Small intestine (tissue), 7 donors: Measurements from ENCODE around the gene UBA7. TPM values are rescaled to one million over a fixed set of nuclear protein-coding genes. Genes with fewer than 3 reads are reported as not detected.

Experiments used
- DNase-seq, 2 donors: peaks; one replicate each; pipeline versions ENCODE4 v3.0.0 to v3.0.0-alpha.2; 2013
- FAIRE-seq: peaks from 2 replicates; lab custom pipeline; 2012; peaks lifted over from hg19 to GRCh38; lab: Jason Lieb, UNC
- H3K27ac ChIP-seq, 3 donors: one replicate each; pipeline ENCODE4 v1.5.1; 2013; ENCODE audit warnings: low read length in 2 of 3, mild to moderate bottlenecking in 2 of 3, control low read depth in 1 of 3, inconsistent platforms in 1 of 3, low read depth in 1 of 3, moderate library complexity in 1 of 3
- H3K27me3 ChIP-seq, 3 donors: one replicate each; pipeline ENCODE4 v1.6.1; 2013; ENCODE audit warnings: low read length in 3 of 3, inconsistent platforms in 1 of 3; ENCODE audit not compliant: control insufficient read depth in 3 of 3, insufficient read depth in 3 of 3
- H3K36me3 ChIP-seq, 3 donors: one replicate each; pipeline ENCODE4 v1.6.1; 2013; ENCODE audit warnings: low read length in 3 of 3, inconsistent platforms in 1 of 3, low read depth in 1 of 3, mild to moderate bottlenecking in 1 of 3, moderate library complexity in 1 of 3; ENCODE audit not compliant: control insufficient read depth in 3 of 3, insufficient read depth in 2 of 3
- H3K4me1 ChIP-seq, 3 donors: one replicate each; pipeline ENCODE4 v1.6.1; 2013; ENCODE audit warnings: low read length in 2 of 3, inconsistent platforms in 1 of 3, low read depth in 1 of 3, mild to moderate bottlenecking in 1 of 3, moderate library complexity in 1 of 3; ENCODE audit not compliant: control insufficient read depth in 3 of 3, insufficient read depth in 2 of 3
- H3K4me3 ChIP-seq, 3 donors: one replicate each; pipeline ENCODE4 v1.5.1; 2013; ENCODE audit warnings: low read length in 3 of 3, control low read depth in 1 of 3, inconsistent platforms in 1 of 3, low read depth in 1 of 3, mild to moderate bottlenecking in 1 of 3, moderate library complexity in 1 of 3
- H3K9me3 ChIP-seq, 2 donors: one replicate each; pipeline ENCODE4 v1.6.1; 2013; ENCODE audit warnings: low read depth in 1 of 2, low read length in 1 of 2; ENCODE audit not compliant: control insufficient read depth in 2 of 2, insufficient read depth in 1 of 2
- WGBS, 3 donors: extraction: QIAGEN DNeasy Blood & Tissue Kit; methylation state at CpG; one replicate each; pipeline ENCODE4 v1.1.7; 2013; 5-methylcytosine and 5-hydroxymethylcytosine counted together
- polyA plus RNA-seq, 4 donors: library from polyadenylated mRNA; stranded (reverse) in 3 of 4; unstranded in 1 of 4; fragments of 200-250 nt in 3 of 4; fragments of 120-200 nt in 1 of 4; gene quantifications; one replicate each; pipeline versions ENCODE4 v1.2.1 to v1.2.3, GENCODE V29; 2013
- donor health status: healthy with polysubstance abuse.
- donor health status: control.
- donor health status: control.
- donor health status: Bipolar disorder and iron deficiency.
- donor health status: healthy.

Gene UBA7
- polyA plus RNA-seq, 4 donors, result 27.7 to 160 (median 69.3) TPM

DNA sequence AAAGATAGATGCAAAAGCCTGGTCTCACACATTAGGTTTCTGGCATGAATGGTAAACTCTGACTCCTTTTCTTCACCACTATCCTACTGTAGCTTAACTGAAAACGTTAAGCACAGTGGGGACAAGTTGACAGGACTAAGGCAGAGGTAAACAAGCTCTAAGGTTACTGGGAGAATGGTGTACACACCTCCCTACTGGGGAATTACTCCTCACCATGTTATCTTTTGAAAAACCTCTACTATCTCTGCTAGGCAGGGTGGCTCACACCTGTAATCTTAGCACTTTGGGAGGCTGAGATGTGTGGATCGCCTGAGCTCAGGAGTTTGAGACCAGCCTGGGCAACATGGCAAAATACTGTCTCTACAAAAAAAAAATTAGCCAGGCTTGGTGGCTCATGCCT, 56.6 kb downstream of the UBA7 start:
- 73 to 81% (median 78%) methylated on average over 2 of the region's 2 CpGs for WGBS, 3 donors
- H3K9me3 ChIP-seq, result no peaks in the 10 kb centered on the region
- H3K36me3 ChIP-seq, result peaks cover 0 to 10% (median 3%) of the 10 kb centered on the region in 3 donors
- FAIRE-seq (no peak), DNase-seq (no peak)
- H3K4me3 ChIP-seq, result no peak overlapping the region
- no peak overlapping the region for H3K27ac ChIP-seq
- peaks cover 0 to 2% (median 0%) of the 10 kb centered on the region in 3 donors for H3K4me1 ChIP-seq
- H3K27me3 ChIP-seq, result no peaks in the 10 kb centered on the region

DNA sequence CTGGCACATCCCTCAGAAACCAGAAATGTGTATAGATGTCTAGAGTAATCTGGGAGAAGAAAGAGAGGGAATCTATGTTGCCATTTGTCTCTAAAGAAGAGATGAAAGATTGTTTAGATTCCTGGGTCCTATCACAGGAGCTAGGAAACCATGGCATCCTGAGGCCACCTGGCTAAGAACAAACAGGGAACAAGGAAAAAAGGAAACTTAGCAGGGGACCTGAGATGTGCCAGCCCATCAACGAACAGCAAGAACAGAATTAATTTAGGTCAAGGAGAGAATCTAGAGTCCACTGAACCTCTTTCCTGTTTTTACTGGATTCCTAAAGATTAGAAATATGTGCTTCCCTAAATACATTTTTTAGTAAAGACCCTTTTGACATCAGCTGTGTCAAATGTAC, 57.7 kb downstream of the UBA7 start:
- H3K4me3 ChIP-seq, result no peak overlapping the region
- FAIRE-seq, result no peak
- H3K9me3 ChIP-seq, result no peaks in the 10 kb centered on the region
- H3K27me3 ChIP-seq, result no peaks in the 10 kb centered on the region
- H3K27ac ChIP-seq, result no peak overlapping the region
- peaks cover 0 to 2% (median 0%) of the 10 kb centered on the region in 3 donors for H3K4me1 ChIP-seq
- WGBS, 3 donors, result 79 to 86% (median 80%) methylated on average over 1 of the region's 1 CpG
- peaks cover 0 to 9% (median 3%) of the 10 kb centered on the region in 3 donors for H3K36me3 ChIP-seq
- no peak for DNase-seq

Other genes starting within 250 kb of the UBA7 start
- 10 to 100 TPM; 66.2 to 87.8 (median 81.9) TPM for gene APEH, start 139.6 kb downstream of the UBA7 start, polyA plus RNA-seq
- 100 to 1,000 TPM; 157 to 488 (median 335) TPM for gene MST1, start 124.5 kb downstream of the UBA7 start, polyA plus RNA-seq
- gene RNF123, start 124.4 kb downstream of the UBA7 start, polyA plus RNA-seq, result 10 to 100 TPM; 31.7 to 59.9 (median 38.0) TPM
- gene AMIGO3, start 94.3 kb downstream of the UBA7 start, polyA plus RNA-seq, result 1 to 10 TPM in 1 of 4 donors, under 1 TPM in 2, not detected in 1; 0.81 to 1.1 (median 0.84) TPM
- 10 to 100 TPM; 18.1 to 47.1 (median 21.2) TPM for gene GMPPB, start 90.0 kb downstream of the UBA7 start, polyA plus RNA-seq
- 10 to 100 TPM; 14.8 to 27.1 (median 18.2) TPM for gene IP6K1, start 27.4 kb downstream of the UBA7 start, polyA plus RNA-seq
- gene CDHR4, start 14.1 kb downstream of the UBA7 start, polyA plus RNA-seq, result under 1 TPM in 1 of 4 donors, not detected in 3; 0.15 TPM
- 1 to 10 TPM in 3 of 4 donors, under 1 TPM in 1; 0.67 to 2.9 (median 2.4) TPM for gene INKA1, start 10.7 kb downstream of the UBA7 start, polyA plus RNA-seq
- gene TRAIP, start 42.6 kb upstream of the UBA7 start, polyA plus RNA-seq, result 1 to 10 TPM; 1.4 to 8.1 (median 5.5) TPM
- 10 to 100 TPM in 1 of 4 donors, under 1 TPM in 2, not detected in 1; 0.15 to 32.1 (median 0.81) TPM for gene CAMKV, start 56.0 kb upstream of the UBA7 start, polyA plus RNA-seq
- 100 to 1,000 TPM in 2 of 4 donors, 10 to 100 TPM in 2; 46.8 to 145 (median 84.5) TPM for gene MST1R, start 89.9 kb upstream of the UBA7 start, polyA plus RNA-seq
- gene MON1A, start 115.9 kb upstream of the UBA7 start, polyA plus RNA-seq, result 10 to 100 TPM; 15.9 to 48.1 (median 29.9) TPM
- 100 to 1,000 TPM in 3 of 4 donors, 10 to 100 TPM in 1; 61.0 to 409 (median 167) TPM for gene RBM6, start 126.2 kb upstream of the UBA7 start, polyA plus RNA-seq